NB4 (cell line): ENCODE measurements around the gene TACC2.
"Not testable (repeated sequence)": the region's sequence is repeated elsewhere in the genome, so short reads cannot be mapped to it uniquely, and the experiment has no call there.

Source experiments
- DNase-seq: peaks from one replicate; pipeline ENCODE4 v3.0.0; 2010; ENCODE audit warnings: low read depth
- H3K4me3 ChIP-seq: one replicate; pipeline ENCODE4 v1.5.1; 2011; ENCODE audit warnings: mild to moderate bottlenecking, low read depth, low read length, moderate library complexity
- MYC ChIP-seq: IDR thresholded peaks from 2 replicates; pipeline ENCODE4 v1.6.1; 2011; ENCODE audit warnings: low read depth, low read length
- POLR2A ChIP-seq: IDR thresholded peaks from 2 replicates; pipeline ENCODE4 v1.6.1; 2011; ENCODE audit warnings: mild to moderate bottlenecking; ENCODE audit not compliant: insufficient read length; ENCODE audit errors: extremely low read depth
- TF ChIP-seq, protein P1 (sequence below): IDR thresholded peaks from one replicate; pipeline ENCODE4 v1.5.1; 2012; ENCODE audit warnings: low read depth, low read length
- TF ChIP-seq, protein P2 (sequence below): IDR thresholded peaks from 2 replicates; pipeline ENCODE4 v1.6.1; 2011; ENCODE audit warnings: low read depth, low read length

Gene TACC2

DNA sequence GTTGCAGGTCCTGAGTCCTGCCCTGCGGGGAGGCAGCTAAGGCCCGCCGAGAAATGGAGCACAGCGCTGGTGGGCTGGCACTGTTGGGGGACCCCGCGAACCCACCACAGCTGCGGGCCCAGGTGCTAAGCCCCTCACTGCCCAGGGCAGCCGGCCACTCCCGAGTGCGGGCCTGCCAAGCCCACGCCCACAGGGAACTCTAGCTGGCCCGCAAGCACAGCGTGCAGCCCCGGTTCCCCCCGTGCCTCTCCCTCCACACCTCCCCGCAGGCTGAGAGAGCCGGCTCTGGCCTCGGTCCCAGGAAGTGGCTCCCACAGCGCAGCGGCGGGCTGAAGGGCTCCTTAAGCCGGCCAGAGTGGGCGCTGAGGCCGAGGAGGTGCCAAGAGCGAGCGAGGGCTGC lies 10.5 kb upstream of the TACC2 start:
- no peak for DNase-seq
- H3K4me3 ChIP-seq, result no peak overlapping the region
- TF ChIP-seq, protein P1, sequence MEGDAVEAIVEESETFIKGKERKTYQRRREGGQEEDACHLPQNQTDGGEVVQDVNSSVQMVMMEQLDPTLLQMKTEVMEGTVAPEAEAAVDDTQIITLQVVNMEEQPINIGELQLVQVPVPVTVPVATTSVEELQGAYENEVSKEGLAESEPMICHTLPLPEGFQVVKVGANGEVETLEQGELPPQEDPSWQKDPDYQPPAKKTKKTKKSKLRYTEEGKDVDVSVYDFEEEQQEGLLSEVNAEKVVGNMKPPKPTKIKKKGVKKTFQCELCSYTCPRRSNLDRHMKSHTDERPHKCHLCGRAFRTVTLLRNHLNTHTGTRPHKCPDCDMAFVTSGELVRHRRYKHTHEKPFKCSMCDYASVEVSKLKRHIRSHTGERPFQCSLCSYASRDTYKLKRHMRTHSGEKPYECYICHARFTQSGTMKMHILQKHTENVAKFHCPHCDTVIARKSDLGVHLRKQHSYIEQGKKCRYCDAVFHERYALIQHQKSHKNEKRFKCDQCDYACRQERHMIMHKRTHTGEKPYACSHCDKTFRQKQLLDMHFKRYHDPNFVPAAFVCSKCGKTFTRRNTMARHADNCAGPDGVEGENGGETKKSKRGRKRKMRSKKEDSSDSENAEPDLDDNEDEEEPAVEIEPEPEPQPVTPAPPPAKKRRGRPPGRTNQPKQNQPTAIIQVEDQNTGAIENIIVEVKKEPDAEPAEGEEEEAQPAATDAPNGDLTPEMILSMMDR, result no peak
- TF ChIP-seq, protein P2, sequence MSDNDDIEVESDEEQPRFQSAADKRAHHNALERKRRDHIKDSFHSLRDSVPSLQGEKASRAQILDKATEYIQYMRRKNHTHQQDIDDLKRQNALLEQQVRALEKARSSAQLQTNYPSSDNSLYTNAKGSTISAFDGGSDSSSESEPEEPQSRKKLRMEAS, result no peak
- TF ChIP-seq POLR2A, result no peak
- no peak for TF ChIP-seq MYC

DNA sequence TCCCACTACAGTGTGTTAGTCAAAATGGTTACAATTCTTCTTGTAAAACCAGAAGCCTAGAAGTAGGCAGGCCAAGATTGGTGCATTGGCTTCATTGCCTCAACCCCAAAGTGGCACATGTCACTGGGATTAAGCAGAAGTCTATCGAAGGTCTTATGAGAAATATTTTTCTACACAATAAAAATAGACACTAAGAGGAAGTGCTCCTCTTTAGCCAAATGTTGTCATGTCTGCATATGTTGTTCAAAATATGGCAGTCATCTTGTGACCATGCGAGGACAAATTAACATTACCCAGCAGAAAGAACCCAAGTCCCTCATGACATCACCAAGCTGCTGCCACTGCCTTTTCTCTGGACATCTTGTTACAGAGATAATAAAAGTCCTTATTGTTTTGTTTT lies 7.6 kb upstream of the TACC2 start:
- no peak for DNase-seq
- H3K4me3 ChIP-seq, result no peak overlapping the region
- TF ChIP-seq, protein P2, result no peak
- TF ChIP-seq MYC (no peak), POLR2A (no peak)
- TF ChIP-seq, protein P1, result no peak

DNA sequence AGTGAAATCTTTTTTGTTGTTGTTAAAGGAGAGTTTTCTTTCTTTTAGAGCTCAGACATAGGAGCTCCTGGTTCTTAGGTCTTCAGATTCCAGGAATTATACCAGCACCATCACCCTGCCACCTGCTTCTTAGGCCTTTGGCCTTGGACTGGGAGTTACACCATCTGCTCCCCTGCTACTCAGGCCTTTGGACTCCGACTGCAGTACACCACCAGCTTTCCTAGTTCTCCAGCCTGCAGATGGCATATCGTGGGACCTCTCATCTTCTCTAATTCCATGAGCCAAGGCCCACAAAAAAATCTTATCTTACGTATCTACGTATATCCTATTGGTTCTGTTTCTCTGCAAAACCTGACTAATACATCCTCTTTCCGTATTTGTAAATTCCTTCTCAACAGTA lies 5.1 kb upstream of the TACC2 start:
- DNase-seq, result no peak
- no peak overlapping the region for H3K4me3 ChIP-seq
- TF ChIP-seq, protein P1, result no peak
- TF ChIP-seq, protein P2, result no peak
- TF ChIP-seq POLR2A (no peak), MYC (no peak)

DNA sequence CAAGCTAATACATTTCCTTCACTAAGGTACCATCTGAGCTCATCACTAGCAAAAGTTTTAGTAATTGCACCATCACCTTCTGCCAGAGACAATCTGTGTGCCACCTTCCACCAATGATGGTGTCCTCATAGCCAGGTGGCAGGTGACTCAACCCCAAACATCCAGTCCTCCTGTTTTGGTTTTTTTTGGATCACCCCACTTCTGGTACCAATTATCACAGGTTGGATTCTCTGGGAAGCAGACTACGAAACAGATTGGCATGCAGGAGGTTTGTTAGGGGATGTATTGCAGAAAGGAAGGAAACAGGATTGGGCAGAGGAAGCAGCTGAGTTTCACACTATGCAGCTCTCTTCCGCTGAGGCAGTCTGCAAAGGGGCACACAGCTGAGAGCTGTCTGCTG lies 4.5 kb upstream of the TACC2 start:
- H3K4me3 ChIP-seq, result no peak overlapping the region
- TF ChIP-seq, protein P2, result no peak
- TF ChIP-seq MYC (no peak), POLR2A (no peak)
- TF ChIP-seq, protein P1, result no peak
- no peak for DNase-seq

DNA sequence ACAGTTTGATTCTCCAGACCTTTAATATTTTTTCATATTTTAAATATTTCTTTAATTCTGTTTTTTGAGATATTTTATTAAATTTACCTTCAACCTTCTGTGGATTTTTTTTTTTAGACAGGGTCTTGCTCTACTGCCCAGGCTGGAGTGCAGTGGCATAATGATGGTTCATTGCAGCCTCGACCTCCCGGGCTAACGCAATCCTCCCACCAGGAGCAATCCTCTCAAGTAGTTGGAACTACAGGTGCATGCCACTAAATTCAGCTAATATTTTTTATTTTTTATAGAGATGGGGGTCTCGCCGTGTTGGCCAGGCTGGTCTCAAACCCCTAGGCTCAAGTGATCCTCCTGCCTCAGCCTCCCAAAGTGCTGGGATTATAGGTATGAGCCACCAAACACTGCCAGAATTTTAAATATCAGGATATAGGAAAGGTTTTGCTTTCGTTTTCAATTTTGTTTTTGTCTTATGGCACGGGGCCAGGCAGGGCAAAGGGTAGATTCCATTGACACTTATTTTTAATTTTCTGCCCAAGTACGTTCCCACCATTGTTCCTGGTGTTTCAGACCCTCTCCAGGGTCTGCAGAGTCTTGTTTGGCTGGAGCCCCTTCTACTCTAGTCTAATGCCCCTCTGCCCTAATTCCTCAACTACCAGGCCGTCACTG lies 1.2 kb downstream of the TACC2 start:
- no peak overlapping the region for H3K4me3 ChIP-seq
- TF ChIP-seq, protein P1, result no peak
- TF ChIP-seq MYC, result no peak
- TF ChIP-seq, protein P2, result no peak
- TF ChIP-seq POLR2A, result no peak
- no peak for DNase-seq

DNA sequence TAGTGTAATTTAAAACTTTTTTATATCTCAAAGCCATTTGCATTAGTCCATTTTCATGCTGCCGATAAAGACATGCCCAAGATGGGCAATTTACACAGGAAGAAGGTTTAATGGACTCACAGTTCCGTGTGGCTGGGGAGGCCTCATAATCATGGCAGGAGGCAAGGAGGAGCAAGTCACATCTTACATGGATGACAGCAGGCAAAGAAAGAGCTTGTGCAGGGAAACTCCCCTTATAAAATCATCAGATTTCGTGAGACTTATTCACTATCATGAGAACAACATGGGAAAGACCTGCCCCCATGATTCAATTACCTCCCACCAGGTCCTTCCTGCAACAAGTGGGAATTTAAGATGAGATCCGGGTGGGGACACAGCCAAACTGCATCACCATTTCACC lies 2.8 kb downstream of the TACC2 start:
- H3K4me3 ChIP-seq, DNase-seq: not testable (repeated sequence)
